ENCODE results near the gene PPP2R5E.
"Not testable (repeated sequence)": the region's sequence is repeated elsewhere in the genome, so short reads cannot be mapped to it uniquely, and the experiment has no call there.

PPP2R5E gene

GRCh38 chr14:63522511-63522910, 20.7 kb downstream of the PPP2R5E start:
- DNase-seq (ENCODE audit: low read depth, low spot score) = not testable (repeated sequence)

- no peak for DNase-seq (ENCODE audit: low read depth, low spot score)
Measured at GRCh38 chr14:63517354-63517753, 25.8 kb downstream of the PPP2R5E start.

GRCh38 chr14:63515240-63515639, 27.9 kb downstream of the PPP2R5E start:
- DNase-seq (ENCODE audit: low read depth, low spot score) = no peak

GRCh38 chr14:63513756-63514155, 29.4 kb downstream of the PPP2R5E start:
- no peak for DNase-seq (ENCODE audit: low read depth, low spot score)

- no peak for DNase-seq (ENCODE audit: low read depth, low spot score)
Measured at GRCh38 chr14:63512861-63513260, 30.3 kb downstream of the PPP2R5E start.

- DNase-seq (ENCODE audit: low read depth, low spot score) = no peak
Measured at GRCh38 chr14:63510538-63510937, 32.6 kb downstream of the PPP2R5E start.

- DNase-seq (ENCODE audit: low read depth, low spot score) = no peak
Measured at GRCh38 chr14:63508033-63508432, 35.1 kb downstream of the PPP2R5E start.

- no peak for DNase-seq (ENCODE audit: low read depth, low spot score)
Measured at GRCh38 chr14:63504648-63505047, 38.5 kb downstream of the PPP2R5E start.

- DNase-seq (ENCODE audit: low read depth, low spot score) = no peak
Measured at GRCh38 chr14:63501429-63501828, 41.7 kb downstream of the PPP2R5E start.

GRCh38 chr14:63499701-63500250, 43.4 kb downstream of the PPP2R5E start:
- no peak for DNase-seq (ENCODE audit: low read depth, low spot score)

- DNase-seq (ENCODE audit: low read depth, low spot score) = no peak
Measured at GRCh38 chr14:63496837-63497400, 46.3 kb downstream of the PPP2R5E start.

- no peak for DNase-seq (ENCODE audit: low read depth, low spot score)
Measured at GRCh38 chr14:63493246-63493645, 49.9 kb downstream of the PPP2R5E start.

- no peak for DNase-seq (ENCODE audit: low read depth, low spot score)
Measured at GRCh38 chr14:63492391-63492790, 50.8 kb downstream of the PPP2R5E start.

- DNase-seq (ENCODE audit: low read depth, low spot score) = no peak
Measured at GRCh38 chr14:63487724-63488123, 55.5 kb downstream of the PPP2R5E start.

- DNase-seq (ENCODE audit: low read depth, low spot score) = no peak
Measured at GRCh38 chr14:63486738-63487137, 56.4 kb downstream of the PPP2R5E start.

- no peak for DNase-seq (ENCODE audit: low read depth, low spot score)
Measured at GRCh38 chr14:63483315-63483714, 59.9 kb downstream of the PPP2R5E start.

GRCh38 chr14:63480599-63480998, 62.6 kb downstream of the PPP2R5E start:
- no peak for DNase-seq (ENCODE audit: low read depth, low spot score)

- no peak for DNase-seq (ENCODE audit: low read depth, low spot score)
Measured at GRCh38 chr14:63478437-63478852, 64.7 kb downstream of the PPP2R5E start.

- no peak for DNase-seq (ENCODE audit: low read depth, low spot score)
Measured at GRCh38 chr14:63478010-63478409, 65.2 kb downstream of the PPP2R5E start.

GRCh38 chr14:63477556-63477955, 65.6 kb downstream of the PPP2R5E start:
- no peak for DNase-seq (ENCODE audit: low read depth, low spot score)

- DNase-seq (ENCODE audit: low read depth, low spot score) = no peak
Measured at GRCh38 chr14:63475761-63476160, 67.4 kb downstream of the PPP2R5E start.

GRCh38 chr14:63474844-63475243, 68.3 kb downstream of the PPP2R5E start:
- DNase-seq (ENCODE audit: low read depth, low spot score) = no peak

- no peak for DNase-seq (ENCODE audit: low read depth, low spot score)
Measured at GRCh38 chr14:63474111-63474510, 69.1 kb downstream of the PPP2R5E start.
